NT2/D1 (cell line): ENCODE results near the gene SERINC5.
"Not testable (repeated sequence)": the region's sequence is repeated elsewhere in the genome, so short reads cannot be mapped to it uniquely, and the experiment has no call there.

Experiments used
- DNase-seq: peaks from one replicate; pipeline ENCODE4 v3.0.0-alpha.2; 2011; ENCODE audit warnings: low read depth, low spot score
- H3K27me3 ChIP-seq: 2 replicates; pipeline ENCODE4 v1.6.0; 2011; ENCODE audit warnings: mild to moderate bottlenecking; ENCODE audit not compliant: insufficient read length, insufficient read depth
- H3K36me3 ChIP-seq: 2 replicates; pipeline ENCODE4 v1.6.1; 2011; ENCODE audit warnings: mild to moderate bottlenecking, low read length, mixed read lengths; ENCODE audit not compliant: insufficient read depth, insufficient read length
- H3K4me1 ChIP-seq: 2 replicates; pipeline ENCODE4 v1.5.1; 2011; ENCODE audit not compliant: insufficient read depth, insufficient read length
- H3K4me3 ChIP-seq: 2 replicates; pipeline ENCODE4 v1.5.1; 2011; ENCODE audit warnings: low read depth; ENCODE audit not compliant: insufficient read length
- H3K9ac ChIP-seq: 2 replicates; pipeline ENCODE4 v1.6.0; 2011; ENCODE audit warnings: low read depth; ENCODE audit not compliant: insufficient read length
- H3K9me3 ChIP-seq: 2 replicates; pipeline ENCODE4 v1.5.1; 2011; ENCODE audit warnings: mild to moderate bottlenecking, low read length; ENCODE audit not compliant: insufficient read depth
- SUZ12 ChIP-seq: IDR thresholded peaks from 2 replicates; pipeline ENCODE4 v1.6.1; 2011; ENCODE audit not compliant: insufficient read length, insufficient read depth; ENCODE audit errors: extremely low read depth
- YY1 ChIP-seq: IDR thresholded peaks from 2 replicates; pipeline ENCODE4 v1.6.1; 2011; ENCODE audit not compliant: insufficient read length, insufficient read depth
- ZNF274 ChIP-seq: IDR thresholded peaks from 2 replicates; pipeline ENCODE4 v1.6.1; 2011; ENCODE audit warnings: mild to moderate bottlenecking, low read depth, low read length

SERINC5 gene

DNA sequence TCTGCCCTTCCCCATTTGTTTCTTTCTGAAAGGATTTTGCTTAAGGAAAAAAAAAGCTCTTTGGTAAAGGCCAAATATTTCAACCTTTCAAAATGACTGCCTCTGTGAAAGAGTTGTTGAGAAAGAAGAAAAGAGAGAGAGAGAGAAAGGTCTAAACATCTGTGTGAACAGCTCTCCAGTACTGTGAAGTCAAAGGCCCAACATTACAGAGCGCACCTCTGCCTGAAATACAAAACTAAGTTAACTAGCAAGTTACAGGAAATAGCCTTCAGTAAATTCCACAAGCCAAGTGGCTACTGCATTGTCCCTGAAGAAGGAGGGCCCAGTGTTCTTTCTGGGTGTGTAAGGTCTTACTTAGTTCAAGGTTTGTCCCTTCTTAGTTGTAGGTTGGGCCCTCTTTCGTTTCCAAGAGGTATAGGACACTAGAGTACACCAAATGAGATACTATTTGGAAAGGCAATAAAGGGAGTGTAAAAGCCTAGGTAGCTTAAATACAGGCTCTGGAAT, 116.3 kb downstream of the SERINC5 start:
- no peak for DNase-seq
- no peak overlapping the region for H3K4me3 ChIP-seq
- H3K36me3 ChIP-seq = peaks cover 16% of the 10 kb centered on the region
- H3K27me3 ChIP-seq = no peaks in the 10 kb centered on the region
- H3K9me3 ChIP-seq = no peaks in the 10 kb centered on the region
- peaks cover 10% of the 10 kb centered on the region for H3K4me1 ChIP-seq
- no peak overlapping the region for H3K9ac ChIP-seq
- no peak for TF ChIP-seq ZNF274
- TF ChIP-seq SUZ12 = no peak
- TF ChIP-seq YY1 = no peak

DNA sequence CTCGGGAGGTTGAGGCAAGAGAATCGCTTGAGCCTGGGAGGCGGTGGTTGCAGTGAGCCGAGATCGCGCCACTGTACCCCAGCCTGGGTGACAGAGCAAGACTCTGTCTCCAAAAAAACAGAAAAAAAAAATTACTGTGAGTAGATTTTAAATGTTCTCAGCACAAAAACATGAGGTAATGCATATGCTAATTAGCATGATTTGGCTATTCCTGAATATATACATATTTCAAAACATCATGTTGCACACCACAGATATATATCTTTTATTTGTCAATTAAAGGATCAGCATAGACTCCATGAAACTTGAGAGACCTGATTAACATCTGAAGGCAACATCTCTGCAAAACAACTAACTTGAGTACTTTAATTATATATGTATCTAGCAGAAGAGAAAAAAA, 117.4 kb downstream of the SERINC5 start:
- H3K4me3 ChIP-seq = no peak overlapping the region
- H3K27me3 ChIP-seq = no peaks in the 10 kb centered on the region
- no peak for TF ChIP-seq SUZ12
- no peak for TF ChIP-seq YY1
- TF ChIP-seq ZNF274 = no peak
- no peaks in the 10 kb centered on the region for H3K9me3 ChIP-seq
- H3K36me3 ChIP-seq = peaks cover 7% of the 10 kb centered on the region
- no peak overlapping the region for H3K9ac ChIP-seq
- H3K4me1 ChIP-seq = peaks cover 6% of the 10 kb centered on the region
- DNase-seq = no peak

DNA sequence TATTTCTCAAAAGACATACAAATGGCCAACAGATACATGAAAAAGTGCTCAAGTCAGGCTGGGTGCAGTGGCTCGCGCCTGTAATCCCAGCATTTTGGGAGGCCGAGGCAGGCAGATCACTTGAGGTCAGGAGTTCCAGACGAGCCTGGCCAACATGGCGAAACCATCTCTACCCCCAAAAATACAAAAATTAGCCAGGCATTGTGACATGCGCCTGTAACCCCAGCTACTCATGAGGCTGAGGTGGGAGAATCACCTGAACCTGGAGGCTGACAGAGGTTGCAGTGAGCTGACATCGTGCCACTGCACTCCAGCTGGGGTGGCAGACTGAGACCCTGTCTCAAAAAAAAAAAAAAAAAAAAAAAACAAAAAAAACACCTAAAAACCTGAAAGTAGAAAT, 119.0 kb downstream of the SERINC5 start:
- not testable (repeated sequence) for H3K9ac ChIP-seq, H3K36me3 ChIP-seq, DNase-seq, H3K9me3 ChIP-seq, H3K4me3 ChIP-seq, H3K27me3 ChIP-seq, H3K4me1 ChIP-seq

DNA sequence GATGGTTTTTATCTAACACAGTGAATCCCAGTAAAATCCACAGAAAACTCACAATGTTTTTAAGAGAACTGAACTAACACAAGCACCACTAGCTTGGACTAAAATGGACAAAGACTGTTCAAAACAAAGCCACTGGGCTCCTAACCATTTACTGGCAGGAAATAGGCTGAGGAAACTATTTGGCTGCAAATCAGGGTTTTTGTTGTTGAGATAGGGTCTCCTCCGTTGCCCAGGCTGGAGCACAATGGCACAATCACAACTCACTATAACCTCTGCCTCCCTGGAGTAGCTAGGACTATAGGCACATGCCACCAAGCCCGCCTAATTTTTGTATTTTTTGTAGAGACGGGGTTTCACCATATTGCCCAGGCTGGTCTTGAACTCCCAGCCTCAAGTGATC, 121.0 kb downstream of the SERINC5 start:
- Histone ChIP-seq H3K9me3 (peaks cover 17% of the 10 kb centered on the region; the same call in 1 of the 2 replicates), H3K9ac (no peak overlapping the region), H3K4me1 (no peaks in the 10 kb centered on the region), H3K27me3 (no peaks in the 10 kb centered on the region), H3K36me3 (no peaks in the 10 kb centered on the region), H3K4me3 (no peak overlapping the region)
- DNase-seq = no peak
- TF ChIP-seq ZNF274 (no peak), SUZ12 (no peak), YY1 (no peak)

DNA sequence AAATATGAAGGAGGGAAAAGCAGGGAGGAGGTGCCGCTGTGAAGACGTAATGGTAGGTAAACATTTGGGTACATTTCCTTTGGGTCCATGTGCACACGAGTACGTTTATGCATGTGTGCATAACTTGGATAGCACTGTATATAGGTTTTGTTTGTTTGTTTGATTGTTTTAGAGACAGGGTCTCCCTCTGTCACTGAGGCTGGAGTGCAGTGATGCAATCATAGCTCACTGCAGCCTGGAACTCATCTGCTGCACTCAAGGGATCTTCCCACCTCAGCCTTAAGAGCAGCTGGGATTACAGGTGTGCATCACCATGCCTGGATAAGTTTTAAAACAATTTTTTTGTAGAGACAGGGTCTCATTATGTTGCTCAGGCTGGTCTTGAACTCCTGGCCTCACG, 126.7 kb downstream of the SERINC5 start:
- H3K36me3 ChIP-seq = no peaks in the 10 kb centered on the region

DNA sequence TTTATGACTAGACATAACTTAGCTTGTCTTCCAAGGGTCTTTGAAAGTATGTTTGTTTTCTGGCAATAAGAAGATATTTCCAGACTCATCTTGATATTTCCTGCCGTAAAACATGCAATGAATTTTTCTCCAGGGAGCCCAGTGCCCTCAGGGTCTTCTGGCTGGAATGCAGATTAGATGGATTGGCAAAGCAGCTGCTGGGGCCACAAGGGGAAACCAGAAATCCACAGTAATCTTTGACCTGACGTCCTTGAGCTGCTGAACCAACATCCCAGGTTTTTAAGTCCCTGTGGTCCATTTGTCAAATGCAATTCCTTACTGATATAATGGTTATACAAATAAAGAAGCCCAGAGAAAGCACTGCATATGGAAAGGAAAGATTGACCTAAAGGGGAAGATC, 127.7 kb downstream of the SERINC5 start:
- Histone ChIP-seq H3K9ac (no peak overlapping the region), H3K9me3 (peaks cover 24% of the 10 kb centered on the region), H3K36me3 (no peaks in the 10 kb centered on the region), H3K4me3 (no peak overlapping the region), H3K27me3 (no peaks in the 10 kb centered on the region), H3K4me1 (no peaks in the 10 kb centered on the region)
- TF ChIP-seq YY1 (no peak), ZNF274 (no peak), SUZ12 (no peak)
- DNase-seq = no peak

More for the DNA sequence above, 126.7 kb downstream of the SERINC5 start:
- no peak overlapping the region for H3K9ac ChIP-seq
- no peak for TF ChIP-seq SUZ12
- TF ChIP-seq YY1 = no peak
- no peak for TF ChIP-seq ZNF274
- peaks cover 24% of the 10 kb centered on the region for H3K9me3 ChIP-seq
- H3K4me1 ChIP-seq = no peaks in the 10 kb centered on the region
- DNase-seq = no peak
- no peak overlapping the region for H3K4me3 ChIP-seq
- no peaks in the 10 kb centered on the region for H3K27me3 ChIP-seq

DNA sequence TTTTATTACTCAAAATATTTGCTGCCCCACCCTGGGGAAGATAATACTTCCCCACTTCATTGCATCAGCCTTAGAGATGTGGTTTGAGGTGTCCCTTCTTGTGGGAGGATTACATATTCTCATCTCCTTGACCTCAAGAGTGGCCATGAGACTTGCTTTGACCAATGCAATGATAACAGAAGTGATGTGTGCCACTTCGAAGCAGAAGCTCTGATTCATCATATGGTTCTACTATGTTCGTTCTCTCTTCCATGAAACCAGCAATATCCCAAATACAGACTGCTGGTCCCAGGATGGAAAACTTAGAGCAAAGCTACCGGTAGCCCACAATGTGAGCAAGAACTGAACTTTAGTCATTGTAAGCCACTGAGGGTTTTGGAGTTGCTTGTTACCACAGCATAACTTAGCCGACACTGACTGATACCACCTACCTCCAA, 128.7 kb downstream of the SERINC5 start:
- Histone ChIP-seq H3K4me3 (no peak overlapping the region), H3K9me3 (peaks cover 24% of the 10 kb centered on the region), H3K9ac (no peak overlapping the region), H3K27me3 (no peaks in the 10 kb centered on the region), H3K36me3 (no peaks in the 10 kb centered on the region), H3K4me1 (no peaks in the 10 kb centered on the region)
- DNase-seq = no peak
- no peak for TF ChIP-seq YY1
- TF ChIP-seq SUZ12 = no peak
- TF ChIP-seq ZNF274 = no peak

DNA sequence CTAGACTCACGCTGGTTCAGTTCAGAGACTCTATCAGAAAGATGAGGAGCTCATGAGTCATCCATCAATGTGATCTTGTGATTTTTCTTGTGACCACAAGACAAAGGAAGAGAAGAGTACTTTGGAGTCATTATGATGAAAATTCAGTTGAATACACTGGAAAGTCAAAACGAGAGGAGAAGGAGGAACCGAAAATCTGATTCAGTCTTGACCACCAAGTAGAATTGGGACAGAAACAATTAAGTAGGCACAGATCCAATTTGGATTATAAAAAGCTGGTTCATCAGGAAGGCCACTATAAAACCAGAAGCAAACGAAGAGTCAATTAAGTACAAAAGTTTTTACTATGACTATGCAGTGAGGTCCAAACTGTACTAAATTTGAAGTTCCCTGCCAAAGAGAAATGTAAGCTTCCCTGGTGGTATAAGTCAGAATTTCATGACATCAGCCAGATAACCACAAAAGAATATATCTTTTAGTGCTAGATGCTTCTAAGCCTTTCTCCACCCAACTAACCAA, 129.8 kb downstream of the SERINC5 start:
- Histone ChIP-seq H3K9ac (no peak overlapping the region), H3K36me3 (no peaks in the 10 kb centered on the region), H3K4me3 (no peak overlapping the region), H3K27me3 (no peaks in the 10 kb centered on the region), H3K4me1 (no peaks in the 10 kb centered on the region), H3K9me3 (peaks cover 13% of the 10 kb centered on the region)
- no peak for TF ChIP-seq ZNF274
- TF ChIP-seq YY1 = no peak
- TF ChIP-seq SUZ12 = no peak
- no peak for DNase-seq
